RWPE1 (cell line): ENCODE results near the gene SGSM2.

ENCODE experiments used
- CTCF ChIA-PET: fragments of 350-600 bp; sonication (Branson Sonifier 250); formaldehyde crosslinking; extraction: SDS; loops from one replicate; lab custom pipeline; 2021; lab: Yijun Ruan, JAX
- POLR2A ChIA-PET: fragments of 400-600 bp; formaldehyde crosslinking; extraction: SDS; loops from one replicate; lab custom pipeline; 2020; ENCODE audit warnings: antibody characterized with exemption; ENCODE audit not compliant: low non-redundant PET; lab: Yijun Ruan, JAX
- DNase-seq: peaks from one replicate; pipeline ENCODE4 v3.0.0; 2012; ENCODE audit warnings: low spot score
- H3K27ac ChIP-seq: fragments of 450-650 bp; 2 replicates; pipeline ENCODE4 v1.5.1; 2017
- TF ChIP-seq, protein P1 (sequence below): fragments of 450-650 bp; conservative IDR thresholded peaks from 2 replicates; pipeline ENCODE4 v1.5.1; 2017; ENCODE audit warnings: low read depth, mild to moderate bottlenecking

SGSM2 gene

DNA sequence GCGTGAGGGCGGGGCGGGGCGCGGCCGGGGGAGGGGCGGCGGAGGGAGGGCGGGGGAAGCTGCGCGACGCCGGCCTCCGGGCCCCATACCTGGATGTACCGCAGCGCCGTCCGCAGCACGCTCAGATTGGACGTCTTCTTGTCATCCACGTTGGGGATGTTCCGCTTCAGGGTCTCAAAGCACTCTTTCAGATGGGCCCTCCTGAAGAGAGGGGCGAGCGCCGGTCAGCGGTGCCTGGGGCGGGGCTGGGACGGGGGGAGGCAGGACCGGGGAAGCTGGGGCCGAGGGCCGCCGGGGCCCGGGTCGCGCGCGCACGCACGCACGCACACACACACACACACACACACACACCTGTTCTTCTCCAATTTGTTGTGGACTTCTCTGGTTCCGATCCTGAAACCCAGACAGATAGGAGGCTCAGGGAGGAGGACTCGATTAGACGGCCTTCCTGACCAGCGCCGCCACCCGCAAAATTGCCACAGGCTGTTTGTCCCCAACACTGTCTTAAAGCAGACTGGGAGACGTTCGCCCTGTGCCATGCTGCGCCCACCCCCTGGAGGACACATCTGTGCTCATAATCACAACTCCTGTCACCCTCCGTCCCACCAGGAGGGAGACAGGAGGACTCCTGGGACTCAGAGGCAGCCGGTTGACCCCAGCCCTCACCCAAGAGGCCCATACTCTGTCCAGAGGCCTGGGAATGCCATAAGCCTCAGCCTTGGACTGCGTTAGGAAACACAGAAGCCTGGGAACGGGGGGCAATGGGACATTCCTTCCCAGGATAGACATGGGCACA, 56.9 kb downstream of the SGSM2 start:
- TF ChIP-seq, protein P1, sequence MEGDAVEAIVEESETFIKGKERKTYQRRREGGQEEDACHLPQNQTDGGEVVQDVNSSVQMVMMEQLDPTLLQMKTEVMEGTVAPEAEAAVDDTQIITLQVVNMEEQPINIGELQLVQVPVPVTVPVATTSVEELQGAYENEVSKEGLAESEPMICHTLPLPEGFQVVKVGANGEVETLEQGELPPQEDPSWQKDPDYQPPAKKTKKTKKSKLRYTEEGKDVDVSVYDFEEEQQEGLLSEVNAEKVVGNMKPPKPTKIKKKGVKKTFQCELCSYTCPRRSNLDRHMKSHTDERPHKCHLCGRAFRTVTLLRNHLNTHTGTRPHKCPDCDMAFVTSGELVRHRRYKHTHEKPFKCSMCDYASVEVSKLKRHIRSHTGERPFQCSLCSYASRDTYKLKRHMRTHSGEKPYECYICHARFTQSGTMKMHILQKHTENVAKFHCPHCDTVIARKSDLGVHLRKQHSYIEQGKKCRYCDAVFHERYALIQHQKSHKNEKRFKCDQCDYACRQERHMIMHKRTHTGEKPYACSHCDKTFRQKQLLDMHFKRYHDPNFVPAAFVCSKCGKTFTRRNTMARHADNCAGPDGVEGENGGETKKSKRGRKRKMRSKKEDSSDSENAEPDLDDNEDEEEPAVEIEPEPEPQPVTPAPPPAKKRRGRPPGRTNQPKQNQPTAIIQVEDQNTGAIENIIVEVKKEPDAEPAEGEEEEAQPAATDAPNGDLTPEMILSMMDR = no peak
- ChIA-PET CTCF (interaction anchor here (0.6 to 3.0 kb wide), 2 partner anchors 11 to 1451 kb away, joined by 4 to 21 read pairs; no protein-coding TSS in a partner anchor), POLR2A (no interaction called here)
- DNase-seq = no peak
- H3K27ac ChIP-seq = peak overlapping the region; percentile 99

- ChIA-PET POLR2A (no interaction called here), CTCF (no interaction called here)
- H3K27ac ChIP-seq = peak overlapping the region; percentile 99
- TF ChIP-seq, protein P1 = no peak
- no peak for DNase-seq
Measured at GRCh38 chr17:2394775-2395201, 57.5 kb downstream of the SGSM2 start.

DNA sequence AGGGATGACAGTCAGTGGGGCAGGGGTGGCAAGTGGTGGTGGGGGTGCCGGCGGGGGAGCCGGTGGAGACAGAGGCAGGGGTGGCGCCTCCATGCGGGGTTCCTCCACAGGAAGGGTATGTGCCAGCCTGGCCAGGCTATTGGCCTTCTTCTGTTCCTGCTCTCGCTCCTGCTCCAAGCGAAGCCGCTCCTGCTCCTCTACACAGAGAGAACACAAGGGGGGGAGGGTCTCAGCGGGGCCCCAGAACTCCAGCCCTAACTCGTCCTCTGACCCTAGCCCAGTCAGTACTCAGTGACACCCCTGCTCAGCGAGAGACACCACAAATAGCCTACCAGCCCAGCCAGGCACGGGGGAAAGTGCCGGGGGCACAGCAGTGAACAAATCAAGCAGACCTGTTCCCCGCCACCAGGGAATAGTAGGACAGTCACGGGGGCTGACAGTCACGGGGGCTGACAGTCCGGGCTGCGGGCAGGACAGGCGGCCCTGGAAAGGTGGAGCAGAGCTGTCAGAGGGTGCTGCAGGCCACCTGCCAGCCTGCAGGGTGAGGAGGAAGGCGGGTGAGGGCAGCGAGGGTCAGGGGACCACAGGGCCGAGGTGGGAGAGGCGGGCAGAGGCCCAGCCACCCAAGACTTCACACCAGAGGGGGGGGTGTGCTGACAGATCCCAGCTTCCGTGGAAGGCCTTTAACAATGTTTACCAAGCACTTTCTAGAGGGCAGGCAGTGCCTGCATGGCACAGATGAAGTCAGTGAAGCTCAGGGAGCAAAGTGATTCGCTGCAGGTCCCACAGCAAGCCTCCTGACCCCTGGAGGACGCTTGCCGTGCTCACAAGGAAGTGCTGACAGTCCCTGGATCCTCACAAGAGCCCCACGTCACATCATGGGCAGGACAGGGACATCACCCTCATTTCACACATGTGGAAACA, 58.2 kb downstream of the SGSM2 start:
- CTCF ChIA-PET = interaction anchor here (1.6 kb wide), 1 partner anchor 13 kb away, joined by 10 read pairs; no protein-coding TSS in a partner anchor
- peak overlapping the region; percentile 99 for H3K27ac ChIP-seq
- TF ChIP-seq, protein P1 = no peak
- POLR2A ChIA-PET = no interaction called here
- DNase-seq = no peak

DNA sequence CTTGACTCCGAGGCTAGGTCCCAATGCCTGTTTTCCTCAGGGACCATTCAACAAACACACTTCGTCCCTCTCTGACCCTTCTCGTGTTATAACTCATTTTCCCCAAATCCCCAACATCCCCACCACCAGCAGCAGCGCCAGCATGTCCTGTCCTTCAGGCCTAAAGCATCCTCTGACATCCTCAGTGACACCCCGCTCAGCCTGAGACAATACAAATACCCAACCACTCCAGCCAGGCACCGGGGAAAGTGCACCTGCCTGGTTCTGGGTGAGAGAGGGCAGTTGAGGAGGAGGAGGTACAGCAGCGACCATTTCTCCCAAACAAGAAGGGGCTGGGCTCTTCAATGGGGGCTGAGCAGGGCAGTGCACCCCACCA, 58.9 kb downstream of the SGSM2 start:
- ChIA-PET CTCF (interaction anchor here (1.6 kb wide), 1 partner anchor 13 kb away, joined by 10 read pairs; no protein-coding TSS in a partner anchor), POLR2A (no interaction called here)
- TF ChIP-seq, protein P1 = no peak
- H3K27ac ChIP-seq = peak overlapping the region; percentile 99
- DNase-seq = no peak

- peak overlapping the region; percentile 99 for H3K27ac ChIP-seq
- ChIA-PET CTCF (interaction anchor here (1.6 kb wide), 1 partner anchor 14 kb away, joined by 10 read pairs; no protein-coding TSS in a partner anchor), POLR2A (no interaction called here)
- TF ChIP-seq, protein P1 = no peak
- DNase-seq = peak; percentile 78
Measured at GRCh38 chr17:2396568-2397246, 59.4 kb downstream of the SGSM2 start.
